GM12874 (cell line): ENCODE data around the gene C1QA.

Source experiments
- CTCF ChIP-seq: IDR thresholded peaks from 2 replicates; pipeline ENCODE4 v1.5.1; 2011; ENCODE audit warnings: low read depth, mild to moderate bottlenecking, control low read depth, low read length, moderate library complexity; ENCODE audit not compliant: insufficient read depth

Gene C1QA

GRCh38 chr1:22654692-22655091, 18.3 kb downstream of the C1QA start:
- TF ChIP-seq CTCF: peak; percentile 7; the same call in 1 of the 2 replicates

- peak; percentile 20; the same call in 1 of the 2 replicates for TF ChIP-seq CTCF
Observed at GRCh38 chr1:22658385-22659163, 22.1 kb downstream of the C1QA start.

- no peak for TF ChIP-seq CTCF
Observed at GRCh38 chr1:22660716-22661241, 24.4 kb downstream of the C1QA start.

GRCh38 chr1:22661880-22662279, 25.5 kb downstream of the C1QA start:
- no peak for TF ChIP-seq CTCF

GRCh38 chr1:22662318-22662717, 25.9 kb downstream of the C1QA start:
- TF ChIP-seq CTCF: no peak

- no peak for TF ChIP-seq CTCF
Observed at GRCh38 chr1:22662986-22663408, 26.6 kb downstream of the C1QA start.

GRCh38 chr1:22665752-22666151, 29.3 kb downstream of the C1QA start:
- TF ChIP-seq CTCF: no peak
